Jurkat, Clone E6-1 (cell line): ENCODE measurements around the gene AHCYL1.
A peak's percentile ranks its signal among the peaks of the same experiment; 100 is the strongest.

Experiments used
- DNase-seq: peaks from one replicate; pipeline ENCODE4 v3.0.0-alpha.2; 2011; ENCODE audit warnings: low read depth, low spot score
- H3K4me3 ChIP-seq: 2 replicates; pipeline ENCODE4 v1.5.1; 2011; ENCODE audit warnings: mild to moderate bottlenecking, low read length, control low read depth, moderate library complexity

Gene AHCYL1

DNA sequence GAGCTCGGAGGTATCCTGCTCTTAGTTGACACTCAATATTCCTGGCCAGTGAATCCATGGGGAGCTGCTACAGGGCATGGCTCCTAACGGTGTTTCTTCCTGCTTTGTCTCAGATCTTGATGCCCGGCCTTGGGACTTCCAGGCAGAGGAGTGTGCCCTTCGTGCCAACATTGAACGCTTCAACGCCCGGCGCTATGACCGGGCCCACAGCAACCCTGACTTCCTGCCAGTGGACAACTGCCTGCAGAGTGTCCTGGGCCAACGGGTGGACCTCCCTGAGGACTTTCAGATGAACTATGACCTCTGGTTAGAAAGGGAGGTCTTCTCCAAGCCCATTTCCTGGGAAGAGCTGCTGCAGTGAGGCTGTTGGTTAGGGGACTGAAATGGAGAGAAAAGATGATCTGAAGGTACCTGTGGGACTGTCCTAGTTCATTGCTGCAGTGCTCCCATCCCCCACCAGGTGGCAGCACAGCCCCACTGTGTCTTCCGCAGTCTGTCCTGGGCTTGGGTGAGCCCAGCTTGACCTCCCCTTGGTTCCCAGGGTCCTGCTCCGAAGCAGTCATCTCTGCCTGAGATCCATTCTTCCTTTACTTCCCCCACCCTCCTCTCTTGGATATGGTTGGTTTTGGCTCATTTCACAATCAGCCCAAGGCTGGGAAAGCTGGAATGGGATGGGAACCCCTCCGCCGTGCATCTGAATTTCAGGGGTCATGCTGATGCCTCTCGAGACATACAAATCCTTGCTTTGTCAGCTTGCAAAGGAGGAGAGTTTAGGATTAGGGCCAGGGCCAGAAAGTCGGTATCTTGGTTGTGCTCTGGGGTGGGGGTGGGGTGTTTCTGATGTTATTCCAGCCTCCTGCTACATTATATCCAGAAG is 69.2 kb downstream of the AHCYL1 start:
- DNase-seq: no peak
- H3K4me3 ChIP-seq: no peak overlapping the region

DNA sequence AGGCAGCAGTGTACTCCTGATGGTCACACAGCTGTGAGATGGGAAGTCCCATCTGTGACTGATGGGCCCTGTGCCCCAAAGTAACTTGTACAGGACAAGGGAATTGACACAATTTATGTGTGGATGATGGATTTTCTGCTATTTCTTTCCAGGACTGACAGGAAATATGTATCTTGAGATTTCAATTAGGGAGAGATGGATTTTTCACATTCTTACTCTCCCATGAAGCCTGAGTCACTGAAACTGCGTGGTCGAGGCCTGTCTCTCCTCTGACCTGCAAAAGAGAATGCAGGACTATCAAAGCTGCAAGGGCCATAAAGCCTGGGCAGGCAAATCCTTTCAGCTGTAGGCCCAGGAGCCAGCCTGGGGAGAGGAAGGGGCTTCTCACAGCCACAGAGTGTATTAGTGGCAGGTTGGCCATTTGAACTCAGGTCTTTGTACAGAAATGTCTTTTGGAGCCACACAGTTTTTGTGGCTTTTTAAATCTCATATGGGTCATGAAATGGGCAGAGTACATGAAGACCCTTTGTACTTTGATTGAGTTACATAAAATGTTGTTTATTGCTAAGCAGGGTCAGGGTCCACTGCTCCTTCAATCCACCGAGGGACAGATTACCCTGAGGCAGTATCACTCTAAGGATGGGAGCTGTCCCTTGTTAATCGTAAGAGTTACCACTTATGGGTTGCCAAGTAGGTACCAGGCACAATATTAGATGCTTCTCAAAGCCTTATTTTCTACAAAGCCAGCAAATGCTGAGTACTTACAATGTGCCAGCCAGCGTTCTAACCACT is 71.1 kb downstream of the AHCYL1 start:
- DNase-seq: no peak
- no peak overlapping the region for H3K4me3 ChIP-seq

GRCh38 chr1:110056285-110056683 is 71.7 kb downstream of the AHCYL1 start:
- H3K4me3 ChIP-seq: no peak overlapping the region
- DNase-seq: no peak

DNA sequence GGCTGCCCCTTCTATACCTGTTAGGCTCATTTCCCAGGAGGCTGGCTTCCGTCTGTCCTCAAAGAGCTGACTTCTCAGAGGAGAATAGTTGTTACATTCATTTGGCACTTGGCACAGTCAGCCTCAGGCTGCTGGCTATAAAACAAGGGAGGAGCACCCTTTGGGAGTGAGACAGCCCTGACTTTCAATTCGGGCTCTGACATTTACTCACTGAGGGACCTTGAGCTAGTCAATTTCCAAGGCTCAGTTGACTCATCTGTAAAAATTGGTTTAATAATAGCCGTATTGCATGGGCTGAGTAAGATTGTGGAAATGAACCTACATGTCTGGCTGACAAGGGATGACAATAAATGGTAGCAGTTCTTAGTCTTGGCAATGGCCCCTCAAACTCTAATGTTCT is 72.2 kb downstream of the AHCYL1 start:
- H3K4me3 ChIP-seq: no peak overlapping the region
- no peak for DNase-seq

DNA sequence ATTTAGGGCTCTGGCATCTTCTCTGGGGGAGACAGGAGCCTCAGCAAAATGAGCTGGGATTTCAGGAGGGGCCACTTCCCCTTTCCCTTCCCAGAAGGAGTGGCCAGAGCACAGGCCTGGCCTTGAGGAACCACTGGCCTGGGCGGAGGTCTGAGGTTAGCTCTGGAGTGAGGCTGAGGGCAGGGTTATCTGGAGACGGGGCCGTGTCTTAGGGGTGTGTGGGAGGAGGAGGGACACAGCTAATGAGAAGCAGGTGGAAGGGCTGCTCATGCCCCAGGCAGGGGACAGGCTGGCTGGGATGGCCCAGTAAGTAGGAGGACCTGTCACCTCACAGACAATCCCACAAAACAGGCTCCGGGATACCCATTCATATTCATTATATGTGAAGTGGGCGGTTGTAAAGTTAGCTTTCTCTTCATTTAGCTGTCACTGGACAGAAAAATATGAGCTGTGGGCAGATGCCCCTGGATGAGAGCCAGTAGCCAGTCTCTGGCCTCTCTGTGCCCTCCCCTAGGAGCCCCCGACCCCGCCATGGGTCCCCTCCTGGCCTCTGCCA is 73.5 kb downstream of the AHCYL1 start:
- no peak overlapping the region for H3K4me3 ChIP-seq
- DNase-seq: no peak

- no peak overlapping the region for H3K4me3 ChIP-seq
- no peak for DNase-seq
These were observed 74.0 kb downstream of the AHCYL1 start for GRCh38 chr1:110058591-110058990.

- no peak overlapping the region for H3K4me3 ChIP-seq
- no peak for DNase-seq
These were observed 74.7 kb downstream of the AHCYL1 start for GRCh38 chr1:110059133-110059863.

DNA sequence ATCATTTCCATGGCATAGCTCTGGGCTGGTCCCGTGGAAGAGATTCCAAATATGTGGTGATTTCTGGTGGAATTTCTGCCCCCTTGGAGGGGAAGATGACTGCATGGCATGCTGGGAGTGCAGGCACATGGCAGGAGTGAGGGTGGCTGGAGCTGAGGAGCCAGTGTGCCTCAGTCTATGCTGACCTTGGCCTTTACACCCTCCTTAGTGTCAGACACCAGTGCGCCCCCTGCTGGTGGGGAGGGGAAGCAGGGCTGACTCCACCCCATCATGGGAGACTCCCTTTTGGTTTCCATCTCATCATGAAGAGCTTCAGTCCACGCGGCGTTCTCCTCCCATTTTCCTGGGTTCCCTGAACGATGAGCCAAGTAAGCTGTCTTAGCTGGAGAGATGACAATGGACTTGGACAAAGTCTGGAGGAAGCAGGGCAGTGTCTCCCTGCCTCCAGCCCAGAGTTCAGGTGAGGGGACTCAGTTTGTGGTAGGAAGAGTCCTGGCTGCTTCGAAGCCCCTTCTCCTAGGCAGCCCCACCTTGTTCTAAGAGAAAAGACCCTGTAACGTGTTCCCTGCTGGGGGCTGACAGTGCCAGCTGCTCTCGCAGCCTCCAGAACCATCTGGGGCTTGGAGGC is 75.6 kb downstream of the AHCYL1 start:
- H3K4me3 ChIP-seq: no peak overlapping the region
- DNase-seq: peak; percentile 42

- no peak for DNase-seq
- H3K4me3 ChIP-seq: no peak overlapping the region
These were observed 76.1 kb downstream of the AHCYL1 start for GRCh38 chr1:110060662-110061060.

DNA sequence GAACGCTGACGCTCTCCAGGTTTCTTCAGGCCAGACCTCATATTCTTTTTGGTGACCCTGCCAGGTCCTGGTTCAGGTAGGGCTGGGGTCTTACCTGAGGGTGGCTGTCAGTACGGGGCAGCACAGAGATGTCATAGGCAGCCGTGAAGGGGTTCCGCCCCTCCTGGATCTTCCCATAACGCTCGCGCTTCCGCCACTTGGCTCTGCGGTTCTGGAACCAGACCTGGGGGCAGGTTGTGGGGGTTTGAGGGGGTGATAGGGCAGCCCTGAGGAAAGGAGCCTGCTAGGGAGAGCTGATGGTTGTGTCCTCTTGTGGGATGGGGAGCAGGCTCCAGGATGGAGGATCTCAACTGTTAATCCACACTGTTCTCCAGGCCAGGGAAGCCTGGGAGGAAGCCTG is 76.8 kb downstream of the AHCYL1 start:
- DNase-seq: no peak

GRCh38 chr1:110062612-110063011 is 78.0 kb downstream of the AHCYL1 start:
- H3K4me3 ChIP-seq: no peak overlapping the region
- DNase-seq: no peak

More for the DNA sequence above, 76.8 kb downstream of the AHCYL1 start:
- no peak overlapping the region for H3K4me3 ChIP-seq

- DNase-seq: no peak
- H3K4me3 ChIP-seq: no peak overlapping the region
These were observed 79.2 kb downstream of the AHCYL1 start for GRCh38 chr1:110063781-110064180.

GRCh38 chr1:110064576-110065337 is 80.2 kb downstream of the AHCYL1 start:
- H3K4me3 ChIP-seq: no peak overlapping the region
- no peak for DNase-seq

GRCh38 chr1:110065841-110066240 is 81.3 kb downstream of the AHCYL1 start:
- no peak for DNase-seq
- H3K4me3 ChIP-seq: no peak overlapping the region

GRCh38 chr1:110067479-110067892 is 82.9 kb downstream of the AHCYL1 start:
- no peak overlapping the region for H3K4me3 ChIP-seq
- DNase-seq: no peak

- DNase-seq: no peak
- H3K4me3 ChIP-seq: no peak overlapping the region
These were observed 83.5 kb downstream of the AHCYL1 start for GRCh38 chr1:110067893-110068645.

DNA sequence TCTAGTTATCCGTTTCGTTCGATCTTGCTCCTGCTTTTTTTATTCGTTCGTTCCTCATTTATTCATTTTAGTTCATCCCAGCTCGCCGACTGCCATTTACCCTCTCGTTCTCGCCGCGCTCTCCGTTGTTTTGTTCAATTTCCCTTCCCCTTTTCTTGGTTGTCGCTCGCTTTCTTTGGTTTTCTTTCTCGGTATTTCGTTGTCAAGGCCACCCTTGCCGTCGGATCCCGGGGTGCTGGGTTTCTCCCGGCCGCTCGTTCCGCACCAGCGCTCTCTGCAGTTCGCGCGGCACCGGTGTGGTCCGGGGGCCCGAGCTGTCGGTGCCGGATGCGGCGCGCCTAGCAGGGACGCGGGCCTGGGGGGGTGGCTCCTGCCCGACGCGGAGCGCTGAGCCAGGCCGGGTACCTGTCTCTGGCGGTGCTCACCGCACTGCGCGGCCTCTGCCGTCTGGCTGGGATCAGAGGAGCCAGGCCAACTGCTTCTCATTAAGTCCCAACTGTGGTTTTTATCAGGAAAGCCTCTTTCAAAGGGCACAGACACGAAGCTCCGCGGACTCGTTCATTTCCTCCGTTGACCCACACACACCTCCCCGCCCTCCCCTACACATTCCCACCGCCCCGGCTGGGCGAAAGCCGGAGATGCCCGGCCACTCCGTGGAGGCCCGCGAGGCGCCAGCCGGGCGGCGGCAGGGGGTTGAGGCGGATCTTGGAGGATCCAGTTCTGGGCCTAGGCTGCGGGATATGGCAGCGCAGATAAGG is 84.3 kb downstream of the AHCYL1 start:
- no peak overlapping the region for H3K4me3 ChIP-seq
- no peak for DNase-seq
